ENCODE results near the gene SCAMP2. TPM values are rescaled to one million over a fixed set of nuclear protein-coding genes. Genes with fewer than 3 reads are reported as not detected.

The SCAMP2 gene
- total RNA-seq, 1 experiment from 2014 or later: 50.2 TPM

DNA sequence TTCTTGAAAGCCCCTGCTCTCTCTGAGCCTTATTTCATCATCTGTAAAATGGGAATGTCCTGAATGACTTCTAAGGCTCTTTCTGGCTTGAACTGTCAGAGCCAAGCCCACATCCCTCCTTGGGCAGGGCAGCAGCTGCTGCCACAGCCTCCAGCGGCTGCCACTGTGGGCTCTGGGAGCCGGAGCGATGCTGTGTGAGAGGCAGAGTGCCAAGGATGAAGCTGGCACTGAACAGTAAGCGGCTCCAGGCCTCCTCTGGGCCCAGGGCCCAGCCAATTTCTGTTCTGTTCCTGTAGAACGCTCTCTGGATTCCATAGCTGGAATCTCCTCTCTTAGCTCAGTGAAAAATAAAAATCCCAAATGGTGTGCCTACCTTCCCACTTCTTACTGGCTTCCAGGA, 42.3 kb downstream of the SCAMP2 start:
- H4K5ac ChIP-seq (ENCODE audit: insufficient read length, low read depth, low read length): no peak overlapping the region
- no peaks in the 10 kb centered on the region for H3K4me1 ChIP-seq (ENCODE audit: insufficient read depth, low read length)
- no peak for DNase-seq
- Mint-ChIP-seq H3K4me1 (peaks cover 8 to 32% of the 10 kb centered on the region in 2 experiments; a peak in 3 of 4 replicates), H3K36me3 (ENCODE audit: insufficient read depth in 1 of 3, low read depth in 3 of 3) (peaks cover 0 to 8% (median 4%) of the 10 kb centered on the region in 3 experiments; a peak in 5 of 7 replicates), H3K9me3 (no peaks in the 10 kb centered on the region), H3K4me3 (no peak overlapping the region), H3K27me3 (ENCODE audit: low read depth) (peaks cover 42% of the 10 kb centered on the region), H3K27ac (no peak overlapping the region)
- H3K27me3 ChIP-seq (ENCODE audit: insufficient read depth, low read length): peaks cover 6% of the 10 kb centered on the region; the same call in 1 of the 2 replicates
- H2BK20ac ChIP-seq (ENCODE audit: low read depth, low read length, poor library complexity, severe bottlenecking): no peak overlapping the region
- no peak overlapping the region for H2BK120ac ChIP-seq (ENCODE audit: low read depth, low read length, poor library complexity, severe bottlenecking)
- H2AK5ac ChIP-seq (ENCODE audit: insufficient read length, low read length): no peak overlapping the region
- no peak overlapping the region for H3K18ac ChIP-seq (ENCODE audit: insufficient read length, low read depth, low read length)
- no peaks in the 10 kb centered on the region for H4K20me1 ChIP-seq (ENCODE audit: control insufficient read depth, insufficient read depth, insufficient read length)
- no peaks in the 10 kb centered on the region for H3K23me2 ChIP-seq (ENCODE audit: insufficient read length, low read depth, low read length, poor library complexity, severe bottlenecking)
- H4K8ac ChIP-seq (replicated peaks; ENCODE audit: insufficient read length, low read depth, low read length): no peak overlapping the region
- no peak overlapping the region for H3K14ac ChIP-seq (ENCODE audit: insufficient read depth, low read length)
- WGBS (ENCODE audit: extremely low coverage, insufficient read length, low lambda C conversion rate): no CpG with 5 or more reads among the region's 5 CpGs
- no peaks in the 10 kb centered on the region for H3K79me1 ChIP-seq (ENCODE audit: insufficient read depth, low read depth, low read length, poor library complexity, severe bottlenecking)
- no peak overlapping the region for H3K4ac ChIP-seq (ENCODE audit: low read depth, low read length)
- no peak overlapping the region for H2BK12ac ChIP-seq (ENCODE audit: insufficient read length, low read depth, low read length)
- H3T11ph ChIP-seq (ENCODE audit: low read length): no peak overlapping the region
- H4K91ac ChIP-seq (ENCODE audit: insufficient read length, low read depth, low read length): no peak overlapping the region
- no peak for TF ChIP-seq CTCF (conservative IDR thresholded peaks at IDR 0.05)
- H3K23ac ChIP-seq (ENCODE audit: insufficient read length, low read depth, low read length): no peak overlapping the region
- H2AFZ ChIP-seq (ENCODE audit: low read length): no peak overlapping the region
- H2BK15ac ChIP-seq (ENCODE audit: low read depth, low read length): no peak overlapping the region
- no peak overlapping the region for H3K9ac ChIP-seq (ENCODE audit: extremely low read depth, insufficient read length, low read length)
- H2BK5ac ChIP-seq (ENCODE audit: insufficient read length, low read length): no peak overlapping the region
- H3K56ac ChIP-seq (ENCODE audit: insufficient read length, low read depth, low read length): no peak overlapping the region
- H3K79me2 ChIP-seq (ENCODE audit: insufficient read depth, low read length): no peaks in the 10 kb centered on the region
- no peak overlapping the region for H3K27ac ChIP-seq (ENCODE audit: insufficient read length, low read depth, low read length)
- H3K9me3 ChIP-seq (ENCODE audit: control insufficient read depth, low read depth, low read length): no peaks in the 10 kb centered on the region
- H3K4me2 ChIP-seq (ENCODE audit: insufficient read depth, insufficient read length, low read length): no peak overlapping the region
